Activated T-cell treated with anti-CD3 and anti-CD28 coated beads, Interleukin-2, amount 50 U/mL, for 48 hours (primary cell): ENCODE data around the gene CES4A.
A peak's percentile ranks its signal among the peaks of the same experiment; 100 is the strongest.
"Not testable (repeated sequence)": the region's sequence is repeated elsewhere in the genome, so short reads cannot be mapped to it uniquely, and the experiment has no call there.

Experiments used
- DNase-seq, 2 experiments: peaks; one replicate each; pipeline ENCODE4 v3.0.0-alpha.2; 2020

CES4A gene

DNA sequence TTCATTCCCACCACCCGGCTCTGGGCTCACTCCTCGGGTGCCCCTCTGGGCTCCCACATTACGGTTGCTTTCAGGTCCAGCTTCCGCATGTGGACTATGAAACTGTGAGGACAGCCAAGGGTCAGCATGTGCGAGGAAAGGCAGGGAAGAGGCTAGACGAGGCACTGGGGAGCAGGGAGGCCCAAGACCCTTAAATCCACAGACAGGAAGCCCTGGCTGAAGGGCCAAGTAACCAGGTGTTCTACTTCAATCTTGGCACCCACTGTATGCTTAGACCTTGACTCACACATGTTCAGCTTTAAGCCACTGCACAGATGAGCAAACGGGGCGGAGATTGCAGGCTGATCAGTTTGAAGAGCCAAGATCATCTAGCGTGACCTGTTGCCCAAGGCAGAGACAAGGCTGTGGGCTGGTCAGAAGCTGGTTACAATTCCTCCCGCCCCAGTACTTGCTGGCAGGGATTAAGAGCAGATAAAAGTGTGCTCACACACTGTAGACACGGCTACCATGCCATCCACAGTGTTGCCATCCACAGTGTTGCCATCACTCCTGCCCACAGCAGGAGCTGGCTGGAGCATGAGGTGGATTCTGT, at the start of gene CES4A:
CES4A (plus strand) TSS at position 393 of the 592 bp plus-strand sequence; CDS start at position 577, 184 bp downstream.
- peak in 1 of 2 experiments; percentile 50 for DNase-seq

GRCh38 chr16:66939366-66939765, 49.0 kb upstream of the CES4A start:
- no peak for DNase-seq

DNA sequence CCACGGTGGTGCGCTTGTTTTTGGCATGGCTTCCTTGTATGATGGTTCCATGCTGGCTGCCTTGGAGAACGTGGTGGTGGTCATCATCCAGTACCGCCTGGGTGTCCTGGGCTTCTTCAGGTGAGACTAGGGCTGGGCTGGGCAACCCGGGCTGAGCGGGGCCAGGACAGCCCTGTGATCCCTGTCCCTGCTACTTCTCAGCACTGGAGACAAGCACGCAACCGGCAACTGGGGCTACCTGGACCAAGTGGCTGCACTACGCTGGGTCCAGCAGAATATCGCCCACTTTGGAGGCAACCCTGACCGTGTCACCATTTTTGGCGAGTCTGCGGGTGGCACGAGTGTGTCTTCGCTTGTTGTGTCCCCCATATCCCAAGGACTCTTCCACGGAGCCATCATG, 48.2 kb upstream of the CES4A start:
- DNase-seq = no peak

- DNase-seq = no peak
These were observed 45.4 kb upstream of the CES4A start for GRCh38 chr16:66942981-66943380.

DNA sequence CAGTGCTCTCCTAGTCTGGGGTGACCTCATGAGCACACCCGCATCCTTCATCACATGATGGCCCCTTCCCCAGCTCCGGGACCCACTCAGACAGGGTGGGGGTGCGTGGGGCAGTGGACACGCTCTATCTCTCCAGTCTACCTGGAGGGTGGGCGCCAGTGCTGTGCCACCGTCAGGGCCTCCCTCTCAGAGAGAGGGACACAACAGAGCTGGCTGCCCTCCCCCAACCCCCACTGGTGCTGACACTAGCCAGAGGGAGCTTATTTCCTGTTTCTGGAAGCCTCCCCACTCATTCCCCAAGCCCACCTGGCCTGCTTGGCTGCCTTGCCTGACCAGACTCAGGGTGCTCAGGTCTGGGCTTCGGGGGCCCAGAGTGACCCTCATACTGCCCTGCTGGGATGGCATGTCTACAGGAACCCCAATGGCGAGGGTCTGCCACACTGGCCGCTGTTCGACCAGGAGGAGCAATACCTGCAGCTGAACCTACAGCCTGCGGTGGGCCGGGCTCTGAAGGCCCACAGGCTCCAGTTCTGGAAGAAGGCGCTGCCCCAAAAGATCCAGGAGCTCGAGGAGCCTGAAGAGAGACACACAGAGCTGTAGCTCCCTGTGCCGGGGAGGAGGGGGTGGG, 44.8 kb upstream of the CES4A start:
- no peak for DNase-seq

GRCh38 chr16:66944054-66944441, 44.3 kb upstream of the CES4A start:
- no peak for DNase-seq

DNA sequence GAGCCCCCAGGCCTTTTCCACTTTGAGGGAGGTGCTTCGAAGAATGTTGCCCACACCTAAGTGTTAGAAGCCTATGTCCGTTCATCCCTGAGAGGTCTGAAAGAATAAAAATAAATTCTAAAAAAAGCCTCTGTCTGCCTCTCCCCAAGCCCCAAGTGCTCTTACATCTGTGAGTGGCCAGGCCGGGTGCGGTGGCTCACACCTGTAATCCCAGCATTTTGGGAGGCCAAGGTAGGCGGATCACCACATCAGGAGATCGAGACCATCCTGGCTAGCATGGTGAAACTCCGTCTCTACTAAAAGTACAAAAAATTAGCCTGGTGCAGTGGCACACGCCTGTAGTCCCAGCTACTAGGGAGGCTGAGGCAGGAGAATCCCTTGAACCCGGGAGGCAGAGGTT, 43.4 kb upstream of the CES4A start:
- not testable (repeated sequence) for DNase-seq

DNA sequence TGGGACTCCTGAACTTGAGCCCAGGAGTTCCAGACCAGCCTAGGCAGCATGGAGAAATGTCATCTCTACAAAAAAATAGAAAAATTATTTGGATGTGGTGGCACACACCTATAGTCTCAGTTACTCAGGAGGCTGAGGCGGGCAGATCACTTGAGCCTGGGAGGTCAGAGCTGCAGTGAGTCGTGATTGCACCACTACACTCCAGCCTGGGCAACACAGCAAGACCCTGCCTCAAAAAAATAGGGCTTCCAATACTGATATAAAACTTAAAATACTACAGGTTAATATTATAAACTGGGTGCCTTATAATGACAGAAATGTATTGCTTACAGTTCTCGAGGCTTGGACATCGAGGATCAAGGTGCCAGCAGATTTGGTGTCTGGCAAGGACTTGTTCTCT, 42.5 kb upstream of the CES4A start:
- DNase-seq = no peak

- no peak for DNase-seq
These were observed 41.8 kb upstream of the CES4A start for GRCh38 chr16:66946541-66946940.

GRCh38 chr16:66946974-66947301, 41.5 kb upstream of the CES4A start:
- no peak for DNase-seq

DNA sequence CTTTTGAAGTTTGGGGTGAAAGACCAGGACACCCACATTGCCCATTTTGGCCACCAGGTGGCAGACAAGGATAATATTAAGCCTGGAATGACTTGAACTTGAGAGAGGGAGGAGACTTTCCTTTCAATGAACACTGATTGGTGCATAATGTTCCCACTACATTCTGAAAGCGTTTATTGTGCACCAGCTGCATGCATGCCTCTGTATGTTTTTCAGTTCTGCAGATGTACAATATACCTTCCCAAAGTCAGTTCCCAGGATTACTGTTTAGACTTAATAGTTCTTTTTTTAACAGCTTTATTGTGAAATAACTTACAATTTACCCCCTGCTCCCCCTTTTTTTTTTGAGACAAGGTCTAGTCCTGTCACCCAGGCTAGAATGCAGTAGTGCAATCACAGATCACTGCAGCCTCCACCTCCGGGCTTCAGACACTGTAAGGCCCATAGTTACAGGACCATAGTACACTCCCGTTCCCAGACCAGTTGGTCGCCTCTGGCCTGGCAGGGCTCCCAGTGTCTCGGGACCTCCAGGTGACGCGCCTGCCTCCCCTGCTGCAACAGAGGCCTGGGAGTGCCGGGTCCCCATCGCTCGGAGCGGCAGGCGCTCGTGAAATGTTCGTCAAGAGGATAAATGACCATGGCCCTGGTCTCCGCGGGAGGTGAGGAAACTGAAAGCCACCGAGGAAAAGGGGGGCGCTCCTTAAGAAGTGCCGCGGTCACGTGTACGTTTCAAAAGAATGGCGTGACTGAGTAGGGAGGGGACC, 40.9 kb upstream of the CES4A start:
- peak; percentile 90 to 96 for DNase-seq

GRCh38 chr16:66948134-66948836, 40.1 kb upstream of the CES4A start:
- DNase-seq = peak; percentile 44 to 50

DNA sequence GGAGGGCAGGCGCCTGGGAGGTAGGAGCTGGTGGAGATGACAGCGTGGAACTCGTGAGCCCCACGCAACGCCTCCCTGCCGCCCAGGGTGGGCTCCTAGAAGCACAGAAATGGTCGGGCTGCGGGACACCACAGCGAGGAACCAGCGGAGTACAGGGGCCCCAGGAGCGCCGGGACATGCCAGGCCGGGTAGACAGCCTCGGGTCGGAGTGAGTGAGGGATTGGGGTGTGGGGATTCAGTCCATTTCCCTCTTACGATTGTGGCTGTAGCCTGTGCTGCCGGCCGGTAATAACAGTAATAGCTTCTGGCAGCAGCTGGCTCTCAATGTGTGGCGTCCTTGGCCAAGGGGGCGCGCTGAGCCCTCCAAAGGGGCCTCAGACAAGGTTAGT, 39.6 kb upstream of the CES4A start:
- no peak for DNase-seq

DNA sequence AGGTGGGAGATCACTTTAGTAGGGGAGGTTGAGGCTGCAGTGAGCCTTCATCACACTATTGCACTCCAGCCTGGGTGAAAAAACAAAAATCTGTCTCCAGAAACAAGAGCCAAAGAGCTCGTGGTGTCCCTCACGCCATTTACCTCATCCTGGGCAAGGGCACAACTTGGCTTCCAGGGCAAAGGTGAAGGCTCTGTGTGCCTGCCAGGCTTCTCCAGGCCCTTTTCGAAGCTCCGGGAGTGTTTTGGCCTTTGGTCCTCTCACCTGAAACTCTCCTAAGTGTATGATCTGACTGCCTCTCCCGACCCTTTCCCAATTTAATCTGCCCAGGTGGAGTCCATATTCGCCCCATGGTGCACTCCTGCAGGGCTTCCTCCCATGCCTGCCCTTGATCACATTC, 38.9 kb upstream of the CES4A start:
- DNase-seq = no peak

DNA sequence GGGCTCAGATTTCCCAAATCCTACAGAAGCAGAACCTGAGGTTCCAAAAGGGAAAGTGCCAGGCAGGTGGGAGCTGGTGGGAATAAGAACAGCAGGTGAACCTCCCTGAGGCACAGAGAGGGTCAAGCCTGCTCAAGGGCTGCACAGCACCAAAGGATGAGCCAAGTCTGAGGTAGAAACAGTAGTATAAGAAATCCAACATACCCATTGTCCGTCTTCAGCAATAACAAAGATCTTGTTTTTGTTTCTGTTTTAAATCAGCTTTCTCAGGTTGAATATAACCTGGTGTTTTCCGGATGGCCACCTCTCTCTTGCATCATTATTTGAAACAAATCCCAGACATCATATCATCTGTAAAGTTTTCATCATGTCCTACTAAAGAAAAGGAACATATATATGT, 38.0 kb upstream of the CES4A start:
- DNase-seq = no peak

DNA sequence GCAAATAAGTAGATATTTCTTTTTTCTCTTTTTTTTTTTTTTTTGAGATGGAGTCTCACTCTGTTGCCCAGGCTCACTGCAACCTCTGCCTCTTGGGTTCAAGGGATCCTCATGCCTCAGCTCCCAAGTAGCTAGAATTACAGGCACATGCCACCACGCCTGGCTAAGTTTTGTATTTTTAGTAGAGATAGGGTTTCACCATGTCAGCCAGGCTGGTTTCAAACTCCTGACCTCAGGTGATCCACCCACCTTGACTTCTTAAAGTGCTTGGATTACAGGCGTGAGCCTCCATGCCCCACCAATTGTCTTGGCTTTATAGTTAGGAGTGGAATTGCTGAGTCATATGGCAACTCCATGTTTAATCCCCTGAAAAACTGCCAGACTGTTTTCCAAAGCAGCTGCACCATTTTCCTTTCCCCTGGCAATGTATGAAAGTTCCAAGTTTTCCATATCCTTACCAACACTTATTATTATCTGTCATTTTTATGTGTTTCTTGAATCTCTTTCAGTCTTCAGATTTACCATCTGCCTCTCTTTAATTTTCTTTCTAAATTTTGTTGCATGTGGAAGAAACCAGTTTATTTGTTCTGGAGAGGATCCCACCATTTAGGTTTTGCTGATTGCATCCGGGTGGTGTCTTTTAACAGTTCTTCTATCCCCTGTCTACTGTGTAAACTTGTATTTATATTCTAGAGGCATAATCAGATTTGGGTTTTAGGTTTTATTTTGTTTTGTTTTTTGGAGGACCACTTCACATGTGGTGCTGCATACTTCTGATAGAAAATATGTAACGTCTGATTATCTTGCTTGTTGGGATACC, 37.2 kb upstream of the CES4A start:
- no peak for DNase-seq

DNA sequence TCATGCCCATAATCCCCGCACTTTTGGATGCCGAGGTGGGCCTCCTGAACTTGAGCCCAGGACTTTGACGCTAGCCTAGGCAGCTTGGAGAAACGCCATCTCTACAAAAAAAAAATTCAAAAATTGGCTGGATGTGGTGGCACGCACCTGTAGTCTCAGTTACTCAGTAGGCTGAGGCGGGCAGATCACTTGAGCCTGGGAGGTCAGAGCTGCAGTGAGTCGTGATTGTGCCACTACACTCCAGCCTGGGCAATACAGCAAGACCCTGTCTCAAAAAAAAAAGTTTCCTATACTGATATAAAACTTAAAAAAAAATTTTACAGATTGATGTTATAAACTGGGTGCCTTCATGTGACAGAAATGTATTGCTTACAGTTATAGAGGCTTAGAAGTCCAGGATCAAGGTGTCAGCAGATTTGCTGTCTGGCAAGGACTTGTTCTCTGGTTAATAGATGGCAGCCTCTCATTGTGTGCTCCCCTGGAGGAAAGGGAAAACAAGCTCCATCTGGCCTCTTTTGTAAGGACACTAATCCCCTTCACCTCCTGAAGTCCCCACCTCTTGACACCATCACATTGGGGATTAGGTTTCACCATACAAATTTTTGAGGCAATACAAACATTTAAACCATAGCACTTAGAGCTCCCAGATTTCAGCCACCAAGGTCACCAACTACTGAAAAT, 35.8 kb upstream of the CES4A start:
- DNase-seq = no peak

DNA sequence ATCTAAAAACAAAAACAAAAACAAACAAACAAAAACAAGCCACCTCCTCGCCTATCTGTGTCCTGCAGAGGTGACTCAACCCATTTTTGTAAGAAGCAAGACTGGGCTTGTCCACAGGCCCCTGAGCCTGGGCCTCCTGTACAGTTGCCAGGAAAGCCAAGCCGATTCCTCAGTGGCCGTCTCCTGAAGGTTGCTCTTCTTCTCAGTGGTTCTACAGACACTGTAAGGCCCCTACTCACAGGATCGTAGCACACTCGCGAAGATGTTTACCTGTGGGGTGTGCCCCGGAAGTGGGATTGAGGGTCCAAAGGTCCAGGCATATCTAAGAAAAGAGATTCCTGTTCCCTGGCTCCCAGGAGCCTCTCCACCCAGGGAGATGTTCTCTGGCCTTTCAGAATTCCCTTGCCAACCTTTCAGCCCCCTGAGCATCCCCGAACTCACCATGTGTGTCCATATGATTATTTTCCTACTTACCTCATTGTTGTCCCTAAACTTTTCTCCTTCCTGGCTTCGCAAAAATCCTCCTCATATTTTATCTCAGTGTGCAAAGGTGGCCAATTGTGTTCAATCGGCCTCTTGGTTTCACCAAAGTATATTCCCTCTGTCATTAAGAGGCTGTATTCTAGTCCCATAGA, 34.8 kb upstream of the CES4A start:
- no peak for DNase-seq

DNA sequence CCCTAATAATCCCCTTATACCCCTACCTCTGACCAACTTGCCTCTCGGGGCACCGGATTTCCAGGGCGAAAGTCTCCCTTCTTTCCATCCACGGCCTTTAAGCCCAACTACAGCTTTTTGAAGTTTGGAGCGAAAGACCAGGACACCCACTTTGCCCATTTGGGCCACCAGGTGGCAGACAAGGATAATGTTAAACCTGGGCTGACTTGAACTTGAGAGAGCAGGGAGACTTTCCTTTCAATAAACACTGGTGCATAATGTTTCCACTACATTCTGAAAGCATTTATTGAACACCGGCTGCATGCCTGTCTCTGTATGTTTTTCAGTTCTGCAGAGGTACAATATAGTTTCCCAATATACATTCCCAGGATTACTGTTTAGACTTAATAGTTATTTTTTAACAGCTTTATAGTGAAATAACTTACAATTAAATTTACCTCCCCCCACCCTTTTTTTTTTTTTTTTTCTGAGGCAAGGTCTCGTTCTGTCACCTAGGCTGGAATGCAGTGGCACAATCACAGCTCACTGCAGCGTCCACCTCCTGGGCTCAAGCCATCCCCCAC, 34.2 kb upstream of the CES4A start:
- peak; percentile 89 to 91 for DNase-seq

GRCh38 chr16:66955363-66956153, 32.8 kb upstream of the CES4A start:
- not testable (repeated sequence) for DNase-seq

DNA sequence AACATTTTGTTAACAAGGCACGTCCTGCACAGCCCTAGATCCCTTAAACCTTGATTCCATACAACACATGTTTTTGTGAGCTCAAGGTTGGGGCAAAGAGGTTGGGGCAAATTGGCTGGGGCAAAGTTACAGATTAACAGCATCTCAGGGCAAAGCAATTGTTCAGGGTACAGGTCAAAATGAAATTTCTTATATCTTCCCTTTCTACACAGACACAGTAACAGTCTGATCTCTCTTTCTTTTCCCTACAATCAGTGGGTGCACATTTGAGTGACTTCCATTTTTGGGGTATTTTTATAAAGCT, 32.3 kb upstream of the CES4A start:
- not testable (repeated sequence) for DNase-seq
